NCI-H82 (cell line): ENCODE measurements around the gene GVQW3.

Experiments
- DNase-seq: peaks from one replicate; lab custom pipeline; 2025; lab: John Stamatoyannopoulos, UW

Gene GVQW3

GRCh38 chr11:76380977-76381719 is at the start of gene GVQW3, which contains the start of gene THAP12:
Gene GVQW3 (plus strand): TSS chr11:76381323. CDS start chr11:76381829, 506 bp downstream.
Gene THAP12 (minus strand): TSS chr11:76381132. CDS start chr11:76380836, 296 bp downstream.
- DNase-seq: peak; percentile 96

- DNase-seq: no peak
These were observed 46.2 kb upstream of the GVQW3 start for GRCh38 chr11:76334826-76335389.

- DNase-seq: no peak
These were observed 45.3 kb upstream of the GVQW3 start for GRCh38 chr11:76335842-76336241.

DNA sequence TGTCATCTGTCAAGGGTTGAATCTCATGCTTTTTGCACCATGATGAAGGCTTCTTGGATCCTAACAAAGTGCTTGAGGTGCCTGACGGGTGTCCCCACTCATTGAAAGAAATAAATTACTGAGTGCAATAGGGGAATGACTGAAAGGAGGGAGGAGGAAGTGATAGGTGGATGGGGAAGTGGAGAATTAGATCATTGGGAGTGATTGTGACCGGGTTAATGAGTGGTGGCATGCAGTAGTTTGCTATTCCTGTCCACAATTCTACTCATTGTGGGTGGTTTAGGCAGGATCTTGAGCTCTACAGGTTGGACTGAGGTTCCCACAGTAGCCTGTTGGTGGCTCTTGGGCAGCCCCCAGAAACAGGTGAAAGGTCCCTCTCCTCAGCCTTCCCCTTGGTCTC is 44.5 kb upstream of the GVQW3 start:
- no peak for DNase-seq

DNA sequence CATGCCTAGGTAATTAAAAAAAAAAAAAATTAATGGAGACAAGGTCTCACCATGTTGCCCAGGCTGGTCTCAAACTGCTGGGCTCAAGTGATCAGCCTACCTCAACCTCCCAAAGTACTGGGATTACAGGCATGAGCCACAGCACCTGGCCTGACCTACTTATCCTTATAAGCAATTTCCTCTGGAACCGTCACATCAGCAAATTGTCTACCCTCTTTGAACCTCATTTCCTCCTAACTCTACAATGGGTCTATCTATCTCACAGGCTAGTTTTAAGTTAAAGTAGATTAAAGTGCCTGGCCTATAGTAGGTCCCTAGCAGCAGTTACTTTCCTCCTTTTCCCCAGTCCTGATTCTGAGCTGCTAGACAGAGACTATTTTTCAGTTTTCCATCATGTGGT is 43.7 kb upstream of the GVQW3 start:
- DNase-seq: no peak

DNA sequence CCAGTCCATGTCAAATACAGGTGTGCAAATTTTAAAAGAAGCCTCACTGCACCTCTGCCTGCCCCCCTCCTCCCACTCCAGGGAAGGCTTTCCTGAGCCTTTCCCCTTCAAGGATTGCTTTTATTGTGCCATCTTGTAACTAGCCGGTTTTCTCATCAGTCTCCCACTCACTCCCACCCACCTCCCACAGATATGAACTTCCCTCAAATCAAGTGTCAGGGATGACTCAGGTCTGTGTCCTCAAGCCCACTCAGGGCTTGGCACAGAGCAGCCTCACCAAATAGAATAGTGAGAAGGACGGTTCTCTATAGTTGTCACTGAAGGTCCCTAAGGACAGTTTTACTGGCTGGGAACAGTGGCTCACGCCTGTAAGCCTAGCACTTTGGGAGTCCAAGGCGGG is 43.2 kb upstream of the GVQW3 start:
- no peak for DNase-seq

- no peak for DNase-seq
These were observed 41.9 kb upstream of the GVQW3 start for GRCh38 chr11:76339221-76339620.

DNA sequence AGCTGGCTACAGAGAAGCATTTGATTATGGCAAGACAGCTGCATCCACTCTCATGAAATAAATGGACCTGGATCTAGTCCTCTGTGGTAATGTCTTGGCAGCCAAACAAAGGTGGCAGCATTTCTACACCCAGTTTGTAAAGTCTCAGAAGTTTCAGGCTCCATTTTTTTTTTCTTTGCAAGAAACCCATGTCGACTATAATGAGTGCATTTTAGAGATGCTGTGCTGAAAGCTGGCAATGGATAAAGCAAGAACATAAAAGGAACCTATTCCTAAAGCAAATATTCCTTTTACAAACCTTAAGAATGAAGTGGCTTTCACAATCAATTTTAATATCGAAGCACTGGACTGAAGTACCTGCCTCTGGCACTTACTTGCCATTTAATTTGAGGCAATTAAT is 33.7 kb upstream of the GVQW3 start:
- no peak for DNase-seq

- DNase-seq: no peak
These were observed 32.8 kb upstream of the GVQW3 start for GRCh38 chr11:76348348-76348747.

DNA sequence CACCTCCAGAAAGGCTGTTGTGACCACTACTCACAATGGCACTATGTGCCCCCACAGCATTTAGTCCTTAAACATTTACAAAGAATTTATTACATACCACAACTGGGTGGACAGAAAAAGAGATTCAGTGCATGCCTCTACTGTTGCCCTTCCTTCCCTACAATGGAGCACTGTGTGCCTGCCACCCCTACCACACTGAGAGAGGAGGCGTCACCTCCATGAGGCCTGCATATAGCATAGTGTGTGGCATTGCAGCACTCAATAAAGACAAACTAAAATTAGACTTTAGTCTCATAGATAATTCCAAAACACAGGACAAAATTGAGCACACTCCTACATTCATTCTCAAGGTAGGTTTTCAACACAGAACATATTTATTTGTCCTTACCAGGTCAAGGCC is 26.0 kb upstream of the GVQW3 start:
- DNase-seq: no peak

- DNase-seq: no peak
These were observed 19.7 kb upstream of the GVQW3 start for GRCh38 chr11:76361374-76361773.

DNA sequence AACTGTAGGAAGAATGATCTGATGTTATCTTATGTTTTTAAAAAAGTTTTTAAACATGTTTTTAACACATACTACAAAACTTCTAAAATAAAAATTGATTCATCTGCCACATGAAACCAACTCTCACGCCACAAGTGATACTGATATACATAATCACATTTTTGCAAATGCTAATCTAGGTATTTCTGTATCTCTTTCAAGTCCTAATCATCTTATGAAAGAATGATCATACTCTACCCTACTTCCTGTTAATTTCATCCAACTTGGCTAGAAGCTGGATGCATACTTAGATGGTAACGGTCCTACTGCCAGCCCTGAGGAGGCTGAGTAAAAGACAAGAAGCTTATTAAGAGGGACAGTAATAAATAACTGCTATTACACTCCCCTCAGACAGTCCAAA is 19.3 kb upstream of the GVQW3 start:
- no peak for DNase-seq

DNA sequence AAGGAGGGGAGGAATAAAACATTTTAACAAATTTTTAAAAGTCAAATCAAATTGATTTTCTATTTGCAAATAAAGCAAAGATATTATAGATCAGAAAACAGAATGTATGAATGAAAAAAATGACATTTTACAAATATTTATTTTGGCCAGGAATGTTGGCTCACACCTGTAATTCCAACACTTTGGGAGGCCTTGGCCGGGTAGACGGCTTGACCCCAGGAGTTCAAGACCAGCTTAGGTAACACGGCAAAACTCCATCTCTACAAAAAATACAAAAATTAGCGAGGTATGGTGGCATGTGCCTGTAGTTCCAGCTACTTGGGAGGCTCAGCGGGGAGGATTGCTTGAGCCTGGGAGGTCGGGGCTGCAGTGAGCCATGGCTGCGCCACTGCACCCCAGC is 18.4 kb upstream of the GVQW3 start:
- DNase-seq: no peak

DNA sequence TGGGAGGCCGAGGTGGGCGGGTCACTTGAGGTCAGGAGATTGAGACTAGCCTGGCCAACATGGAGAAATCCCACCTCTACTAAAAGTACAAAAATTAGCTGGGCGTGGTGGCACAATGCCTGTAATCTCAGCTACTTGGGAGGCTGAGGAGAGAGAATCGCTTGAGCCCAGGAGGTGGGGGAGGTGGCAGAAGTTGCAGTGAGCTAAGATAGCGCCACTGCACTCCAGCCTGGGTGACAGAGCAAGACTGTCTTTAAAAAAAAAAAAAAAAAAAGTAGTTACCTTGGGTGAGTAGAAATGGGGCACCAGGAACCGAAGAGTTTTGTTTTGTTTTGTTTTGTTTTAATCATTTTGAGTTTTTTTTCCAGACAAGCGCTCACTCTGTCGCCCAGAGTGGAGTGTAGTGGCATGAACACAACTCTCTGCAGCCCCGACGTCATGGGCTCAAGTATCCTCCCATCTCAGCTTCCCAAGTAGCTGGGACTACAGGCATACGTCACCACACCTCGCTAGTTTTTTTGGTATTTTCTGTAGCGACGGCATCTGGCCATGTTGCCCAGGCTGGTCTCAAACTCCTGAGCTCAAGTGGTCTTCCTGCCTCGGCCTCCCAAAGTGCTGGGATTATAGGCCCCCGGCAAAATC is 16.0 kb upstream of the GVQW3 start:
- DNase-seq: no peak

DNA sequence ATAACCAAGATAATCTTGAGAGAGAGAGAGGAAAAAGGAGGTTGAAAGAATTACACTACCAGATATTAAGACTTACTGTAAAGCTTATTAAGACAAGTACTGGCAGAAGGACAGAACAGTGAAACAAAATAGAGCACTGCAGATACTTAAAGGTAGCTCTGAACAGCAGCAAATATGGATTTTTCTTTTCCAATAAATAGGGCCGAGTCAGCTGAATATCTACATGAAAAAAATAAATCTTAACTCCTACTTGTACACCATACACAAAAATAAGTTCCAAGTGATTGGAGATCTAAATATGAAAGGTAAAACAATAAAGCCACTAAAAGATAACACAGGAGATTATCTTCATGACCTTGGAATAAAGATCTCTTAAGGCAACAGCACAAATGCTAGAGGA is 12.6 kb upstream of the GVQW3 start:
- DNase-seq: peak; percentile 13

DNA sequence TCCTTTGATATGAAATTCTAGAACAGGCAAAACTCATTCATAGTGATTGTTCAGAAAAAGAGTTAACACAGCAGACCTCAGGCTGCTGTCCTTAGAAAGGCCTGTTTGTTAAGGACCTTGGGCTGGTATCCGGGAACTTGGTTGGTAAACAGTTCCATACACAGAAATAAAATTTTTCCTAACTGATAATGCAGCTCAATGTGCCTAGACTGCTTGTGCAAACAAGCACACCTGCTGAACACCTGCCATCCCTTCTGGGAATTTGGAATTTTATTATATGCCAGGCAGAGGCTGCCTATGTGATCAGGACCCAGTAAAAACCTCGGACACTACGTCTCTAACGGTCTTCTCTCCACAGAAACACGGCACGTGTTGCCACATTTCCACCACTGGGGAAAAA is 11.7 kb upstream of the GVQW3 start:
- no peak for DNase-seq

DNA sequence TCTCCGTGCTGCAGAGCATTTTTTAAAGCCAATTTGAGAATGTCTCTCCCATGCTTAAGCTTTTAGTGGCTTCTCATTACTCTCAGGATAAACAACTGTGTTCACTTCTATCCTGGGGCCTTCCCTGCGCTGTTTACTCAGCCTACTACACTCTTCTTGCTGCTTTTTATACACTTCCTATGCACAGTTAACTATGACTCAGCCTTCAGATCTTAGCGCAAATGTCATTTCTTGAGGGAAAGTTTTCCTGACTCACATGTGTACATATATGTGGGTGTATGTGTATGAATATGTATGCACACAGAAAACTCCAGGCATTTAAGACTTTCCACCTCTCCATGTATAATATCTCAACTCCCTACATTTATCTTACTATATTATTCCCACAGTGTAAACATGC is 10.0 kb upstream of the GVQW3 start:
- no peak for DNase-seq

DNA sequence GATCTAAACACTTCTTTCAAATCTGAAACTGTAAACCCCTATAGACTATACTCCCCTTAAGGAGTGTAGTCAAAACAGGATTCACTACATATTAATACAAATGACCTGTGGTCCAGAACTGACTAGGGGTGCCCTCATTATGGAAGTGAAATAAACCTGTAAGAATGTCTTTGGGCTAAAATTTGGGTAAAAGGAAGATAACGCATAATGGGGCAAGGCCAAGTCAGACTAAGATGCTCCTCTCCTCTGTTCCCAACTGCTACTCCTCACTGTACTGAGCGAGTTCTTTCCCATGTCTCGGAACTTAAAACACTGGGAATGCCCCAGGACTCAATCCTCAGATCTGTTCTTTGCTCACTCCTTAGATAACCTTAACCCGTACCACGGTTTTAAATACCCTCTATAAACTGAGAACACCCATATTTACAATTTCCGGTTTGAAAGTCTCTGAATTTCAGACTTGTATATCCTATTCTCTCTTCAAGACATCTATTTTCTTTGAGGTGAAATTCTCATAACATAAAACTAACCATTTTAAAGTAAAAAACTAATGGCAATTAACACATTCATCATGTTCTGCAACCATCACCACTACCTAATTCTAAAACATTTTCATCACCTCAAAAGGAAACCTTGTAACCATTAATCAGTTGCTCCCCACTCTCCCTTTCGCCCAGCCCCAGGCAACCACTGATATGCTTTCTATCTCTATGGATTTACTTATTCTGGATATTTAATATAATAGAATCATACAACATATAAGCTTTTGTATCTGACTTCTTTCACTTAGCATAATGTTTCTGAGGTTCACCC is 4.2 kb upstream of the GVQW3 start:
- DNase-seq: no peak

DNA sequence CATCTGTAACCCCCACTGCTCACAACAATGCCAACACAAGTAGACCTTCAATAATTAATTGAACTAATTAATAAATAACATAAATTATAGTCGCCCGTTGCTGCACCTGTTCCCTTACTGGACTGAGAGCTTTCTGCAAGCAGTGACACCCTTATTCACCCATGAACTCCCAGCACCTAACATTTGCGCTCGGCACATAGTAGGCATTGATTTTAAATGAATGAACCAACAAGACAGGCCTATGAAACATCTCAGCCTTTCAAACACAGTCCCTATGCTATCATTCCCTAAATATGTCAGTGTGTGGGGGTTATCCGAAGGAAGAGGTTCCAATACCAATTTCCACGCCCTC is 1.3 kb upstream of the GVQW3 start:
- DNase-seq: no peak

GRCh38 chr11:76380159-76380976 is 755 bp upstream of the GVQW3 start:
- DNase-seq: peak; percentile 44

- no peak for DNase-seq
These were observed 1.1 kb downstream of the GVQW3 start for GRCh38 chr11:76382209-76382608.

- no peak for DNase-seq
These were observed 4.8 kb downstream of the GVQW3 start for GRCh38 chr11:76385903-76386302.
